Stimulated activated CD4-positive, alpha-beta T cell treated with anti-CD3 and anti-CD28 coated beads, Interleukin-4, amount 100 ng/mL, for 1 hour (primary cell): ENCODE results near the gene DHRS11.

Source experiments
- DNase-seq: peaks from one replicate; pipeline ENCODE4 v3.0.0-alpha.2; 2020

DHRS11 gene, protein sequence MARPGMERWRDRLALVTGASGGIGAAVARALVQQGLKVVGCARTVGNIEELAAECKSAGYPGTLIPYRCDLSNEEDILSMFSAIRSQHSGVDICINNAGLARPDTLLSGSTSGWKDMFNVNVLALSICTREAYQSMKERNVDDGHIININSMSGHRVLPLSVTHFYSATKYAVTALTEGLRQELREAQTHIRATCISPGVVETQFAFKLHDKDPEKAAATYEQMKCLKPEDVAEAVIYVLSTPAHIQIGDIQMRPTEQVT

DNA sequence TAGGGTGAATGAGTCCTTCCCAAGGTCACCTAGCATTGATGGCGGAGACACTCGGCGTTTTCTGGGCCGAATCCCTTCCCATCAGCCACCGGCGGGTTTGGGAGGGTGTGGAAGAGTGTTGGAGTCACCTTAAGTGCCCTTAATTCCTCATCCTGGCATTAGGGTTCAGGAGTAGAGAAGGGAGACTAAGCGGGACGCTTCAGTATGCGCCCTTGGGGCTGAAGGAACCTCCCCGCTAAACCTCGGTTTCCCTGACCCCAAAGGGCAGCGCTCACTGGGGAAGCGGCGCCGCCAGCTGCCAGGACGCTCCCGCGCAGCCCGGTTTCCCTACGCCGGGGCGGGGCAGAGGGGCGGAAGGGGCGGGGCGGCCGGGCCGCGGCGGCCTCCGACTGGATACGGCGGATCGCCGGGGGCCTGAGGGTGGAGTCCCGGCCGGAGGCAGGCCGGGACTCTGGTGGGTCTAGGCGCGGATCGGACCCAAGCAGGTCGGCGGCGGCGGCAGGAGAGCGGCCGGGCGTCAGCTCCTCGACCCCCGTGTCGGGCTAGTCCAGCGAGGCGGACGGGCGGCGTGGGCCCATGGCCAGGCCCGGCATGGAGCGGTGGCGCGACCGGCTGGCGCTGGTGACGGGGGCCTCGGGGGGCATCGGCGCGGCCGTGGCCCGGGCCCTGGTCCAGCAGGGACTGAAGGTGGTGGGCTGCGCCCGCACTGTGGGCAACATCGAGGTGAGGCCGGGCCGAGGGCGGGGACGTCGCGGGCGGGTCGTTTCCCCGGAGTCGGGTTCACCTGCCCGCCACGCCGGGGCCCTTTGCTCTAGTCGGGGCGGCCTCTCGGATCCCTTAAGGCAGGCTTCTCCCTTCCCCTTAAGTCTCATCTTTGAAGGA lies at the start of gene DHRS11:
TSS of gene DHRS11 (plus strand) at position 446 of the 882 bp plus-strand sequence. CDS start at position 577, 131 bp downstream.
- peak; percentile 83 for DNase-seq

DNA sequence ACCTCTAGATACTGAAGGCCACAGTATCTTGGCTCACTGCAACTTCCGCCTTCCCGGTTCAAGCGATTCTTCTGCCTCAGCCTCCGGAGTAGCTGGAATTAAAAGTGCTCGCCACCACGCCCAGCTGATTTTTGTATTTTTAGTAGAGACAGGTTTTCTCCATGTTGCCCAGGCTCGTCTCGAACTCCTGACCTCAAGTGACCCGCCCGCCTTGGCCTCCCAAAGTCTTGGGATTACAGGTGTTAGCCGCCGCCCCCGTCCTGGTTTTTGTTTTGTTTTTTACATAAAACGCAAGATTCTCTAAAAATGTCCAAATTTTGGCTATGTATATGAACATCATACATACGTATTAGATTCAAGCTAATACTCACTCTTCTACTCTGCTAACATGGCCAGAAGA lies 48.9 kb upstream of the DHRS11 start:
- no peak for DNase-seq

DNA sequence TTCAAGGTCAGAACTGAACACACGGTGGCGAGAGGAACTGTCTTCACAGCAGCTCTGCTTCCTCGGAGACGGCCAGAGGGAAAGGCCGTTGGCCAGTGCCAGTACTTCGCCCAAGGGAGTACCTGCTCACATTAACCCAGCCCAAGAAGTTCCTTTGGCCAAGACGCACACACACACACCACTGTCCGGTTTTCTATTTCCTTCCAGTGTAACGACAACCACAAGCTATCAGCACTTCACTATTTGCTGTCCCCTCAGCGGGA lies 47.7 kb upstream of the DHRS11 start:
- DNase-seq: peak; percentile 10

DNA sequence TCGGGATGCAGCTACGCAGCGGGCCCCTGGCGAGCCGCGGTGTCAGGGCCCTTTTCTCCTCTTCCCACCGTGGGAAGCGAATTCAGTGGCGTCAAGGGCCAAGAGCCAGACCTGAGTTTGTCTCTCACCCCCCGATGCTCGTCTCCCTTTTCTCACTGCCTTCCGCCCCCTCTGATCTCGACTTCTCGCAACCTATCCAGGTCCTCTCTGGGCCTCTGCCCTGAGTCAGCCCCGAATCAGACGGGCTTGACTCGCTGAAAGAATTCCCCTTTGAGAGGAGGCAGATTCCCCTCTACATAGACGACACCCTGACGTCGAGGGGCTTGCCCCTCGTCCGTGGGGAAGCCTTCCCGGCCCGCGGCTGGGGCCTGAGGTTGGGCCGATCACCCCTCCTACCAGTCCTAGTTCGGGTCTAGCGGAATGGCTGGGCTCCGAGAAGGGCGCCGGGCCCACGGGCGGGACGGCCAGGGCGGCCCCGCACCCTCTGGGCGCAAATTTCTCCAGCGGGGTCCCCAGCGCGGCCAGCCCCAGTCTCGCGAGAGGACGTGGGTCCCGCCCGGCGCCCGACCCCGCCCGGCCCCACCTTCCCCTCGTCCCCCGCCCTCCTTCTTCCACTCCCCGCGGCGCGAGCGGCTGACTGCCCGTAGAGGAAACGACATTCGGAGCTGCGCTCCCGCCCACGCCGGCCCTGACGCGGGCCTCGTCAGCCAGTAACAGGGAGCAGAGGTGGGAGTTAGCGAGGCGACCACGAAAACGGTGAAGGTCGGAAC lies 47.2 kb upstream of the DHRS11 start, which contains the start of gene GGNBP2:
TSS of gene GGNBP2 (plus strand) at position 613 of the 770 bp plus-strand sequence. CDS start 806 bp downstream, outside the sequence.
- DNase-seq: peak; percentile 89

DNA sequence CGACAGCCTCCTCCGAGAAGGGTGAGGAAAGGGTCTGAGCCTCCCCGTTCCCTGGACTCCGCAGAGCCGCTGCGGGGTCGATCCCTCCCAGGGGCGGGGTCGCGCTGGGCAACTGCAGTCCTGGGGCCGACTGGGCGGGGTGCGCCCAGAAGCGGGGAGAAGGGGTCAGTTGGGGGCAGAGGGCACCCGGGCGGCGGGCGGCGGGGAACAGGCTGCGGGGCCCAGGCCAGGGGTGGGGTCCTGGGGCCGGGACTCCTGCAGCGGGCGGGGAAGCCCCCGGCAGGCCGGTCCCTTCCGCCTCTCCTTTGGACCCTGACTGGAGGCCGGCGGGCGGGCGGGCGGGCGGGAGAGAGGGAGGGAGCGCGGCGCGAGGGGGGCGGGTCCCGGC lies 46.6 kb upstream of the DHRS11 start:
- no peak for DNase-seq

DNA sequence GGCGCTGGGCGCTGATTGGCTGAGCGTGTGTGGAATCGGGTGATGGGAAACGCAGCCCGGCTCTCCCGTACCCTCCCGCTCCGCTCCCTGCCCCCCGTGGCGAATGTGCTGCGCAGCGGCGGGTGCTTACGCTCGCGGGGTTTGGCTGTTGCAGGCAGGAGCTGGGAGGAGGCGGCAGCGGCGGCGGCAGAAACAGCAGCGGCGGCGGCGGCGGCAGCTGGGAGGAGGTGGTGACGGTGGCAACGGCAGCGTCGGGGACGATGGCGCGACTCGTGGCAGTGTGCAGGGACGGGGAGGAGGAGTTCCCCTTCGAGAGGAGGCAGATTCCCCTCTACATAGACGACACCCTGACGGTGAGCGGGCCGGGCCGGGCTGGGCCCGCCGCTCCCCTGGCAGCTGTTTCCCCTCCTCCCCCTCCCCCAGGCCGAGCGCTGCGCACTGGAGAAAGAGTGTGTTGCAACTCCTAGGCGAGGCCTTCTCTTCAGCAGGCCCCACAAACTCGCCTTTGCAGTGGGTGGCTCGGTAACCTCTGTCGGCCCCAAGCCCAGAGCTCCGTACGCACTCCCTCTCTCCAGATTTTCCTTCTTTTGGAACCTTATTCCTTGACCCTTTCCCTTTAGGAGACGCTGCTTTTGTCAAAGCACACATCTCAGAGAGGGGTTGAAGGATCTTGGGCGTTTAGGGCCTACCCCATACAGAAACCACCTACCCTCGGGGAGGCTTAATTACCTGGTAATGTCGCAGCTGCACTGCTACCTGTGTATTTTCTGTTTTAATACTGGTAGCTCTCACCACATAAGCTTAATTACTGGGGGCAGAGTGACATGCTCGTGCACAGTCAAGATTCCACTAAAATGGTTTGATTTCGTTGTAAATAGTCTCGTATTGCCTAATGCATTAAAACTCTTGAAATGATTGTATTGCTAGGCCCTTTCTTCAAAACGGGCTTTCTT lies 45.9 kb upstream of the DHRS11 start:
- peak; percentile 96 for DNase-seq

DNA sequence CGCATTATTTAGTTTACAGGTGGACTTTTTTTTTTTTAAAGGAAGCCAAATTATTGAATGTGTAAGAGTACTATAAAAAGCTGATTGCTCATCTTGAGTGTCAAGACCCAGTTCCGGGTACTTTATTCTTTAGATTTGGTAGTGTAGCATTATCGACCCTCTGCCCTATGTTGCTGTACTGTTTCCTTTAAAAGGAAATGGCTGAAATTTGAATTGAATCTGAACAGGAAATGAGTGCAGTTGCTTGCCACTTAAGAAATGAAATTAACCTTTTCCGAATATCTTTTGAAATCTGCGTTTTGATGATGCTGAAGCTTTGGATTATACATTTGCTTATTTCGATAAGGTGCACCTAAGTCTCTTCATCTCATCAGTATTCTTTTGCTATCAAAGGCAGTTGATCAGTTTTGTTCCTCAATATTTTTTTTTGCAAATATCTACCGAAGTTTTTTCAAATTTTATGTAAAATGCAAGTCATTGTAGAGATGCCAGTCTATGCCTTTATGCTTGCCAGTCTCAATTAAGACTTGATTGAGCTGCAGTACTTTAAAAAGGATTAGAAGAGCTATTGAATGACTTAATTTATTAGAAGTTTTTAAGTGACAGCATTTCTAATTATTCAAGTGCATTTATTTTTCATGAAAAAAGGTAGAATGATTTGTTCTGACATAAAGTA lies 45.1 kb upstream of the DHRS11 start:
- no peak for DNase-seq

DNA sequence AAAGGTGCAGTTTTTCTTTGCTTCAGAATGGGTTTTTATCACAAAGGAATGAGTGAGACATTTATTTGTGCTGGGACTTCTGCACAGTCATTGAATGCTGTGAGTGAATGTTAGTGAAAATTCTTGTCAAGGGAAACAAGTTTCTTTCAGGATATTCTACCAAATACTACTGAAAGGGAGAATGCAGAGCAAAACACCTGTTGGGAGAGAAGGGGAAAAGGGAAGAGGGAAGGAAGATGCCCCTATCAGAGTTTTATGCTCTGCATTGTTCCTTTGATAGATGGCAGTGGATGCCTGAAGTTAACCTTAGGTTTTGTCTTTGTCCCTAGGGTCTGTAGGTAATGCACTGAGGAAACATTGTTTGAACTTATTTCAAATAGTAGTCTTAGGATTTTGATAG lies 43.9 kb upstream of the DHRS11 start:
- no peak for DNase-seq

DNA sequence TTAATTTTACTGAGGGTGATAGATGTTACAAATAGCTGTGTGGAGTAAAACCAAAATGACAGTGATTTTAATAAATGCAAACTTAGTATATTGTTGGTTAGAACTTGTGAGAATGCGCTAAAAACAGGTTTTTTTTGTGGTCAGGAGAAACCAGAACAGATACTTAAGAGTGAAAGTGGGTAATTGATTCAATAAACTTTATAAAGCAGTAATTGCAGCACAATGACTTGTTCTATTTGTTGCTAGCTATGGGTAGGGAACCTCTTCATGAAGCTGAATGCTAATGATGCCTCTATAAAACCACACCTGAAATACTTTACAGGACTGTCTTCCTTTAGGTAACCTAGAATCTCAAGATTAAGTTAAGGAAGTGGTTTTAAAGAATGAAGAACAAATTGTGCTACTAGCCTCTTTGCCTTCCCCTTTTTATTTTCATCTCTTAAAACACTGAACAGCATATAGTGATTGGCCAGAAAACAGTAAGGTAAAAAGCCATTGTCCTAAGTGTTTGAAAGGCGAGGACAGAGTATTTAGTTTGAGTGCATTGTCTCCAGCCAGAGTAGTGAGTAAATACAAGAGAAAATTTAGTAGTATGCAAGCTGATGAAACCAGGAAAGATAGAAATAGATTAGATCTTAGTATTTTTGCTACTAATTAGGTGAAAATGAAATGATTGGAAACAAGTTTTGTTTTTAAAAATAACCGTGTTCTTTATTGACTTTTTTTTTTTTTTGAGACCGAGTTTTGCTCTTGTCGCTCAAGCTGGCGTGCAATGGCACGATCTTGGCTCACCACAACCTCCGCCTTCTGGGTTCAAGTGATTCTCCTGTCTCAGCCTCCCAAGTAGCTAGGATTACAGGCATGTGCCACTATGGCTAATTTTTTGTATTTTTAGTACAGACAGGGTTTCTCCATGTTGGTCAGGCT lies 40.9 kb upstream of the DHRS11 start:
- DNase-seq: no peak

DNA sequence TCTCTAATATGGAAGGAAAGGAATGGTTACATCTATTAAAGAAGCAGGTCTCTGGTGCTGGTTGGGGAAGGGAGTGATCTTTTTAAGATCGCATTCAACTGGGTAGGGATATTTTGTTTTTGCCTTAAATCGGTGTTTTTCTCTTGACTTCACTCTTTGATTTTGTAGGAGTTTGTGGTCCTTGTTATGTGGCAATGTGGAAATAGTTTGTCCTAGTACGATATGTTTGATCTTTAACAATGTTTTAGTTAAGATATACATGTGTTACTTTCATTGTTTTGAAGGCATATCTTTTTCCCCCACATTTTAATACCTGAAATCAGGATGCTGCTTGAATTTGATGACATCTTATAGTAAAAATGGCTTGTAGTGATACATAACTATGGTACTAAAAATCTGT lies 38.2 kb upstream of the DHRS11 start:
- DNase-seq: no peak

DNA sequence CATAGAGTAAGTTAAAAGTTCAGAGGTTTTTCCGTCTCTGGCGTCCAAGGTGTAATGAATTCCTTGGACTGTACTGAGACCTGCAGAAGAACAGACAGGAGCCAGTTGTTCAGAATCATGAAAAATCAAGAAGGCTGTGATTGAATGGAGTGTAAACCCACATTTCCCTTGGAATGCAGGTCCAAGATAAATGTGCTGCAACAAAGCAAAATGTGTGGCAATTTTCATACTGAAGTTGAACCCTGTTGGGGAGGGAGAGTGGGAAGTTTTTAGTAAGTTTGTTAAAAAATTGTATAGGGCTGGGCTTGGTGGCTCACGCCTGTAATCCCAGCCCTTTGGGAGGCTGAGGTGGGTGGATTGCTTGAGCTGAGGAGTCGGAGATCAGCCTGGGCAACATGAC lies 25.6 kb upstream of the DHRS11 start:
- no peak for DNase-seq

DNA sequence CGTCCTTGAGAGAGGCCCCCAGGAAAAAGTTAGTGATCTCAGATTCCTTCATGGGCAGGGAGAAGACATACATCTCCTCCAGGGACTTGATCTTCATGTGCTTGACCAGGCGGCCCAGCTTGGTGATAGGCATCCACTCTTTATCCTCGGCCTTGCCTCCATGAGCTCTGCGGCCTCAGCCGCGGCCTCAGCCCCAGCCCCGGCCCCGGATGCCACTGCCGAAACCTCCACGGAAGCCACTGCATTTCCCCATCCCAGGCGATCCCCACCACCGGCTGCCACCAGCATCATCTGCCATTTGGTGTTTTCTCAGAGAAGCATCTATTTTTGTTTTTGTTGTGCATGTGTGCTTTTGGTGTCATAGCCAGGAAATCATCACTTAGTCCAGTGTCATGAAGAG lies 16.7 kb upstream of the DHRS11 start:
- no peak for DNase-seq

DNA sequence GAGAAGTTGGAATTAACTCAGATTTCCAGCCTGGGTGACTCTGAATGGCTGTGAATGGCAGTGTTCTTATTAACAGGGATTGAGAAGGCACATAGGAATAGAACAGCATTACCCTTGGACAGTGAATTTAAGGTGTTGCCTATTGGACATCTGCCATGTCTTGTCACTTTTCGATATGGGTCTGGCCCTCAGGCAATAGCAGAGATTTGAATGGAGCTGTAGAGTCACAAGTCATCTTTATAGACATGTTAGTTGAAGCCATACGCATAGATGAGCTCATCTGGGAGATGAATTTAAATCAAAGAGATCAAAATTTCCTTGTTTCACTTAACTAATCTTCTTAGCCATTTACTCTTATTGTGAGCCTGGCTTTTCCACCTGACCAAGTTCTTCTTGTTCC lies 14.9 kb upstream of the DHRS11 start:
- DNase-seq: no peak

DNA sequence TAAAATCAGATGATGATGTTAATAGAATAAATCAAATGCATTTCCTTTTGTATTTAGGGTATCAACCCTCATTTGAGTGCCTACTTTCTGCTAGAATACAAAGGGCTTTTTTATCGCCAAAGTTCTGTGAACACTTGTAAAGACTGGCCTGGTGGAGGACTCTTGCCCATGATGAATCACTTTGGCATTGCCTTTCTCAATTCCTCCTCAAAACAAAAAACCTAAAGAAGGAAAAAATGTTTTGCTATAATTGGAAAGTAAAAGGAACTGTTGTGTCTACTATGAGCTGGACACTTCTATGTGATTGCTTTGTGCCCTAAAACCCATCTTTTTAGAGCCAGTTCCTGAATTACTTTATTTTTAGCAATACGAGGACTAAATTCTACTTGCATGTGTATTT lies 13.0 kb upstream of the DHRS11 start:
- no peak for DNase-seq

DNA sequence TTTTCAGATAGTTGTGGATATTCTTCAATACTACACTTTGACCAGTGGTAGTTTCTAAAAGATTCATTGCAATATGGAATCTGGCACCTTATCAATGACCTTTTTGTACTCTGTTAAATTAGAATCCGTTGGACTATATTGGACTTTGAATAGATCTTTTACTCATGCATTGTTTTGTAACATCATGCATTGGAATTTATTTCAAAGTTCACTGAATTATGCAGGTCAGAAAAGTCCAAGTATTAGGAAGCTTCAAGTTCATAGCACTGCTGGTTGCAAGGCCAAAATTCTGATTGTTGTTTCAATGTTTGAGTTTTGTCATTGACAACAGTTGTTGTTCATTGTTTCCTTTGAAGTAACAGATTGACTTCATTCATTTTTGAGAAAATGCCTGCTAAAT lies 7.9 kb upstream of the DHRS11 start:
- DNase-seq: no peak

DNA sequence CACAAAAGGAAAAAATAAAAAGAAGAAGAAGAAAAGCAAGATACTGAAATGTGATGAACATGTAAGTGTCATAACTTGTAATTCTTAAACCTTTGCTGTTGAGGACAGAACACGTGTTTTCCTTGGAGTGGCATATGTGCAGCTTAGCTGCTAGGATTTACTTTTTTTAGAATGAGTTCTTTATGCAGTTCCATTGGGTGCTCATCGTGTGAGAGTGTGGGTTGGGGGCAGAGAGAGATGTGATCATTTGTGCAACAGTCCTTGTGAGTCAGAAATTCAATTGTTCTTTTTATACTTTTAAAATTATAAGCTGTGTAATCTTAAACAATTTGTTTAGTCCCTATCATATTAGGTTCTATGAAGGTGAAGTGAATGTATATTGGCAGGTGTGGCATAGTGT lies 5.5 kb upstream of the DHRS11 start:
- DNase-seq: no peak

DNA sequence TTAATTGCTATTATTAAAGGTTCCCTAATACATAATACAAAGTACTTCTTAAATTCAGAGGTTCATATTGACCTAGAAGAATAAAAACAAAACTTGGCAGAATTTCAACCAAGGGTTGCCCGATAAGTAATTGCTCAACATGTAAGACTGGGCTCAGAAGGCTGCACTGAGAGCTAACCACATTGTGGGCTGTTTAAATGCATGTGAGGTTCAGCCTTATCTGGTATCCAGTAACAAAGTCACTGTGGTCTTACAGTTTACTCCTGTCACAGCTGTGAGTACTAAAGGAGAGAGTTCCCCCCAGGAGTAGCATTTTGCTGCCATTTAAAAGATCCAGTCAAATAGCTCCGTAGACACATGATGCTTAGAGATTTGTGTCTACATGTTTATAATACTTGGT lies 1.6 kb upstream of the DHRS11 start:
- DNase-seq: no peak

DNA sequence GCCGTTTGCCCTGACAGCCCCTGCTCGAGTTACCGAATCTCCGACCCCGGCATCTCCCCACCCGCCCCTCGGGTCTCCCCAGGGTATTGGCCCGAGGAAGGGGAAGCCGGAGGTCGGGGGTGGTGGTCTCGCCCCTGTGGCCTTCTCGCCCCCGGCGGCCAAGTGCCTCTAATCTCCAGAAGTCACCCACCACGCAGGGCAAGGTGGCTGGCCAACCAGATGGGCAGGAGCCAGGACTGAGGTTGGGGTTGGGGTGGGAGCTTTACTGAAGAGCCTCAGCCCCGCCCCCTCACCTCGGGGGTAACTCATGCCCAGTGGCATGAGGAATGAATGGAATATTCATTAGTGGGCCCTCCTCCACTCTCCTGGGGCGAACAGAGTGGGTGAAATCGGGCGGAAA lies 637 bp downstream of the DHRS11 start:
- DNase-seq: peak; percentile 13

DNA sequence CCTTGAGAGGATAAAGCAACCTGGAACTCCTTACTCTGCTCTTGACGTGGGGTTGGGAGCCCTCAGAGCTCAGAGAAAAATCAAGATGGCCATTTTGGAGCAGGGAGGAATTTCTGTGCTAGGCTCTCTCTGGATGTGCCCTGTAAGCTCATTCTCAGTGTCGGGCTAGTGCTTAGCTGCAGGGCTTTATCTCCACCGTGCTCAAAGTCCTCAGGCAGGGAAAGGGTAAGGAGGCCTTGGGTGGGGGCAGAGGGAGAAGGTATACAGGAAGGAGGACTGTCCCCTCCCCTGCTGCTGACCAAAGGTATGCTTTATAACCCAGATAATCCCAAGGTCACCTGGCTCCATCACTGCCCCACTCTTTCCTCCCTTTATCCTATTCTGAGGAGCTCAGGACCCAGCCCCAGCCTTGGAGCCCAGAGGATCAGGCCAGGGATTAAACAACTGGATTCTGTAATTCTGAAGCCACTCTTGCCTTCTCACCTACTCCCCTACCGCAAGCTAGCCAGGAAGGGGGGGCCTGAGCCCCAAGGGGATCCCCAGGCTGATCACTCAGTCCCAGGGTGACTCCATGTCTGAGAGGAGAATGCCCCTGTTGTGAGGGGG lies 1.1 kb downstream of the DHRS11 start:
- DNase-seq: no peak

DNA sequence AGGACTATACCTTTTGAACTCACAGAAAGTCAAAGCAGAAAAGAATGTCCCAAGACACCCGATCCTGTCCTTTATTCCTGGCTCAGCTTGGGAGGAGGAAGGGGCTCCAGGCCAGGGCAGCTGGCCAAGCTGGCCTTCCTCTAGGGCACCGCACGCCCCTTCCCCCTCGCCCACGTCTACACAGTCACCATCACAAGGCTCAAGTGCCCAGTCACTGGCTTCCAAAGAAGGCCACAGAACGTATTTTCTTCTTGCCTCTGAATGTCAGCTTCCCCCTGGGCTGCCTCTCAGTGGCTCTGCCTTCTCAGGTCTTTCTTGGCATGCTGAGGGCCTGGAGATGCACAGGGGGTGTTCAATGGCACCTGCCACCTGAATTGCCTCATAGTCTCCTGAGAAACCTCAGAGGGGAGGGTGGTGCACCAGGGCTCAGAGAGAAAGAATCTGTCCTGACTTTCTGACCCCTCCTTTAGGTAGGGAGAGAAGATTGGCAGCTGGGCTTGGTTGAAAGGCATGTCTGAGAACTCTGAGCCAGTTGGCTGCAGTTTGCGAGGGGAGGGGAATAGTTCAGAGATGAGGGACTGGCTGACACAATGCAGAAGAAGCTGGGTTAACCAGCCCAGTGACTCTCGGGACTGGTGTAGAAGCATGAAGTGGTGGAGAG lies 2.1 kb downstream of the DHRS11 start:
- DNase-seq: no peak
